ENCODE measurements around the gene LRP1B.

Gene LRP1B

DNA sequence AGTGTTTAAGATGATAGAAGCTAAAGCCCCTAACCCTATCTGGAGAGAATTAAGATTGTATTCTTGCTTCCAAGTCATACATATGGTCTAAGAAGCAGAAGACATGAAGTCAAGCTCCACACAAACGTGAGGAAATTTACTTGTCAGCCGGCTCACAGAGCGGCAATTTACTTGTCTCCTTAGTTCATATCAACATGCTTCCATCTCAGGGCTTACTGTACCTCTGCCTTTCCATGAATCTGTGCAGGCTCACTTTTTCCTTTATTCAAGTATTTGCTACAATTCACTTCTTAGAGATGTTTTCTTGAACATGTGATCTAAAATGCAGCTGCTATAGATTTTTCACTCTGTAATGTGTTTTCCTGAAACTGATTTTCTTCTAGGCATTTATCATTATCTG lies 1386.4 kb downstream of the LRP1B start:
- peaks cover 10% of the 10 kb centered on the region for H3K9me3 Mint-ChIP-seq
- ATAC-seq (no peak), DNase-seq (ENCODE audit: low spot score in 2 of 2) (no peak)
- H3K4me3 Mint-ChIP-seq: no peak overlapping the region
- no peak overlapping the region for H3K27ac Mint-ChIP-seq
- no peaks in the 10 kb centered on the region for H3K36me3 Mint-ChIP-seq
- H3K4me1 Mint-ChIP-seq: no peaks in the 10 kb centered on the region

DNA sequence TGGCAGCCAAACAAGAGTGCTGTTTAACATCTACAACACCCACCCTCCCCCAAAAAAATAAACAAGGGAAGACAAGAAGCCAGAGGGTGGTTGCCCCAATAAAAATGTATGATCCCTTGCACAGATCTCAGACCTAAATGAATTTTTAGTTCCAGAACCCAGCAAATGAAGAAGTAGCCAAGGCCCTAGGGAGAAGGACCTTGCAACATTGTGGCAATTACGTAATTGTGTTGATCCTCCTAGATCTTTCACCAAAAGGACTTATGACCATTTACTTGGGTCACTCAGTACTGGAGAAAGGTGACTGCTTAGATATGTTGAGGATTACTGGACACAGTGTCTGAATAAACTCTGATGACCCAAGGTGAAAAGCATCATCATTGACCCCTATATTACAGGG lies 1393.8 kb downstream of the LRP1B start:
- H3K4me1 Mint-ChIP-seq: no peaks in the 10 kb centered on the region
- peaks cover 25% of the 10 kb centered on the region for H3K9me3 Mint-ChIP-seq
- no peak for DNase-seq (ENCODE audit: low spot score in 2 of 2)
- H3K27ac Mint-ChIP-seq: no peak overlapping the region
- no peak for ATAC-seq
- H3K36me3 Mint-ChIP-seq: no peaks in the 10 kb centered on the region
- no peak overlapping the region for H3K4me3 Mint-ChIP-seq

GRCh38 chr2:140734992-140735391 lies 1395.8 kb downstream of the LRP1B start:
- Mint-ChIP-seq H3K27ac (no peak overlapping the region), H3K4me1 (no peaks in the 10 kb centered on the region), H3K4me3 (no peak overlapping the region), H3K9me3 (peaks cover 27% of the 10 kb centered on the region), H3K36me3 (no peaks in the 10 kb centered on the region)
- no peak for ATAC-seq
- DNase-seq (ENCODE audit: low spot score in 2 of 2): no peak

DNA sequence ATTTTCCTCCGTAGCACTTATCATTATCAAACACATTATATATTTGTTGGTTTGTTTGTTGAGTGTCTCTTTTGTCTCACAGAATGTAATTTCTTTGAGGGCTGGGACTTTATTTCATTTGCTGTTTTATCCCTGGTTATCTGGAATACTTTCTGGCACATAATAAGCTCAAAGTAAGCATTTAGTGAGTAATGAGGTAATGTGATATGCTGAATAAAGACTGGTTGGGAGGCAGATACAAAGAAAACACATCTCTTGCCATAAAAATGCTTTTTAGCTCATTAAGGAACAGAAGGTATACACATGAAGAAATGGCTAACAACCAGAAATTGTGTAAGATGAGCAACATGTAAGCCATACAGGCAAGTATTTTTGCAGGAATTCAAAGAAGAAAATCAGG lies 1411.8 kb downstream of the LRP1B start:
- DNase-seq (ENCODE audit: low spot score in 2 of 2) (no peak), ATAC-seq (no peak)
- no peaks in the 10 kb centered on the region for H3K4me1 Mint-ChIP-seq
- no peak overlapping the region for H3K4me3 Mint-ChIP-seq
- no peak overlapping the region for H3K27ac Mint-ChIP-seq
- H3K36me3 Mint-ChIP-seq: no peaks in the 10 kb centered on the region
- H3K9me3 Mint-ChIP-seq: peaks cover 20% of the 10 kb centered on the region

GRCh38 chr2:140717481-140717880 lies 1413.3 kb downstream of the LRP1B start:
- Mint-ChIP-seq H3K27ac (no peak overlapping the region), H3K9me3 (peaks cover 20% of the 10 kb centered on the region), H3K4me3 (no peak overlapping the region), H3K4me1 (no peaks in the 10 kb centered on the region), H3K36me3 (no peaks in the 10 kb centered on the region)
- ATAC-seq (no peak), DNase-seq (ENCODE audit: low spot score in 2 of 2) (no peak)

DNA sequence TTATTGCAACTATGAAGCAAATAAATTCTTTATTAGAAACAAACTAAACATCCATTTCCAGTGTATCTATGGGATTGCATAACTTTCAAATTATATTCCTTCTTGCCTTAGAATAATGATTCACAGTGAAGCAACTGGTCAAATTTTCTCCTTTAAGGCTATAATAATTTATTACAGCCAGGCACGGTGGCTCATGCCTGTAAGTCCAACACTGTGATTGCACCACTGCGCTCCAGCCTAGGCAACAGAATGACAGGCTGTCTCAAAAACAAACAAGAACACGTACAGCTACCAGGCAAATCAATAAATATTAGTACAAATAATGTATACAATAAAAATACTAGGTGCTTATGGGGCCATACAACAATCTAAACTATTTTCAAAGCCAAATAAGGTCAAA lies 1416.2 kb downstream of the LRP1B start:
- ATAC-seq (no peak), DNase-seq (ENCODE audit: low spot score in 2 of 2) (no peak)
- Mint-ChIP-seq H3K4me3 (no peak overlapping the region), H3K9me3 (peaks cover 20% of the 10 kb centered on the region), H3K36me3 (no peaks in the 10 kb centered on the region), H3K4me1 (no peaks in the 10 kb centered on the region), H3K27ac (no peak overlapping the region)

DNA sequence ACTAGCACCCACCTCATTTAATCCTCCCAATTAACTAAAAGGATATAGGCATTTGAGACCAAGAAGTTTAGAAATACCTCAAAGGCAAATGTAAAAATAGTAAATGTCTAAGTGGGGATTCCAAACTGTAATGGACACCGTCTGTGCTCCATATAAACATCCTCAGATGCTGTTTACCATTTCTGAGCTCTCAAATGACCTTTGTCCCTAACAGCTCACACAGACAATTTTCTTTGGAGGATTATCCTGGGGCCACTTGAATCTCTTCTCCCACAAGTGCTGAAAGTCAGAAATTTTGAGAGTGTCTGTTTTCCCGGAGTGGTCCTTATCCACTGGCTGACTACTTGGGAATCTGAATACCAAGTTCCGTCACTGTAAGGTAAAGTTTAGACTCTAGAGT lies 1418.9 kb downstream of the LRP1B start:
- ATAC-seq (no peak), DNase-seq (ENCODE audit: low spot score in 2 of 2) (no peak)
- Mint-ChIP-seq H3K27ac (no peak overlapping the region), H3K36me3 (no peaks in the 10 kb centered on the region), H3K4me3 (no peak overlapping the region), H3K9me3 (peaks cover 19% of the 10 kb centered on the region), H3K4me1 (no peaks in the 10 kb centered on the region)

- Mint-ChIP-seq H3K4me3 (no peak overlapping the region), H3K4me1 (no peaks in the 10 kb centered on the region), H3K9me3 (peaks cover 5% of the 10 kb centered on the region), H3K27ac (no peak overlapping the region), H3K36me3 (no peaks in the 10 kb centered on the region)
- ATAC-seq (no peak), DNase-seq (ENCODE audit: low spot score in 2 of 2) (no peak)
Observed at GRCh38 chr2:140701726-140702125, 1429.1 kb downstream of the LRP1B start.

DNA sequence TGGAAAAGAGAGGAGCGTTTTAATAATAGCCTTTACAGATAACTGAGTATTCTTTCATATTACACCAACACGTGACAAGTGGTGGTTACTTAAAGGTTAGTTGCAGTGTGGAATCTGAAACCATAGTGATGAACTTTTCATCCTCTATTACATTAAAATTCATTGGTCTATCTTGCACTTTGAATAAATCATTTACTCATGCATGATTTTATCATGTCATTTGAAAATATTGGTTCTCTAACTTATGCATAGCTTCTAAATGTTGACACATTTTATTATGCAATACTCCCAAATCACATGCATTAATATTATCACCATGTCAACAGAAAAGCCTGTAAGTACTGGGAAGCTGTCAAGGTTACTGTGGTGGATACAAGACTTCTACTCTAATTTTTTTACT lies 1432.2 kb downstream of the LRP1B start:
- Mint-ChIP-seq H3K4me1 (no peaks in the 10 kb centered on the region), H3K27ac (no peak overlapping the region), H3K9me3 (peaks cover 5% of the 10 kb centered on the region), H3K36me3 (no peaks in the 10 kb centered on the region), H3K4me3 (no peak overlapping the region)
- DNase-seq (ENCODE audit: low spot score in 2 of 2) (no peak), ATAC-seq (no peak)

DNA sequence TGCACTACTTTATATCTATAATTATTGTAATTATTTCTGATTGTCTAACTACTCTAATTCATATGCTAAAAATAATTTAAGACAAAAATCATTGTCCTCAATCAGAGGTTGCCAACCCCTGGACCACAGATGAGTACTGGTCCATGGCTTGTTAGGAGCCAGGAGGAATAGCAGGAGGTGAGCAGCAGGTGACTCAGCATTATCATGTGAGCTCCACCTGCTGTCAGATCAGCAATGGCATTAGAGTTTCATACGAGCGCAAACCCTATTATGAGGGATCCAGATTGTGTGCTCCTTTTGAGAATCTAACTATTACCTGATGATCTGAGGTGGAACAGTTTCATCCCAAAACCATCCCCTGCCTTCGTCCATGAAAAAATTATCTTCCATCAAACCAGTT lies 1434.4 kb downstream of the LRP1B start:
- H3K9me3 Mint-ChIP-seq: peaks cover 2% of the 10 kb centered on the region
- H3K4me1 Mint-ChIP-seq: no peaks in the 10 kb centered on the region
- no peak overlapping the region for H3K27ac Mint-ChIP-seq
- H3K4me3 Mint-ChIP-seq: no peak overlapping the region
- ATAC-seq (no peak), DNase-seq (ENCODE audit: low spot score in 2 of 2) (no peak)
- no peaks in the 10 kb centered on the region for H3K36me3 Mint-ChIP-seq

DNA sequence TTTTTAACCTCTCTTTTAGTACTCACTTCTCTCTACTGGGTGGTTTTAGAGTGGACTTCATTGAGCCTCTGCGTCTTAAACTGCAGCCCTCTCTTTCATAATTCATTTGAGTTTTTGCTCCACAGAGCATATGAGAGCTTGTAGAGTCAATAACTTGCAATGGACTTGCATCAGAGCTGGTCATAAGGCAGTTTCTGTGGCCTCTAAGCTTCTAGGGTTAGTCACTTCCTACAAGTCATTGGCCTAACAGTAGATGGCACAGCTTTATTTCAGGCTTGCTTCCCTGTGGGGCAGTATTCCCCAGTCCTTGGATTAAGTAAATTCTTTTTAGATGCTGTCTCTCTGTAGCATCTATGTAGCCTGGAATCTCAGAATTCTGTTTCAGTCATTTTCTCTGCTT lies 1435.7 kb downstream of the LRP1B start:
- no peak for DNase-seq (ENCODE audit: low spot score in 2 of 2)
- no peak for ATAC-seq
- Mint-ChIP-seq H3K4me1 (no peaks in the 10 kb centered on the region), H3K9me3 (peaks cover 5% of the 10 kb centered on the region), H3K36me3 (no peaks in the 10 kb centered on the region), H3K27ac (no peak overlapping the region), H3K4me3 (no peak overlapping the region)

DNA sequence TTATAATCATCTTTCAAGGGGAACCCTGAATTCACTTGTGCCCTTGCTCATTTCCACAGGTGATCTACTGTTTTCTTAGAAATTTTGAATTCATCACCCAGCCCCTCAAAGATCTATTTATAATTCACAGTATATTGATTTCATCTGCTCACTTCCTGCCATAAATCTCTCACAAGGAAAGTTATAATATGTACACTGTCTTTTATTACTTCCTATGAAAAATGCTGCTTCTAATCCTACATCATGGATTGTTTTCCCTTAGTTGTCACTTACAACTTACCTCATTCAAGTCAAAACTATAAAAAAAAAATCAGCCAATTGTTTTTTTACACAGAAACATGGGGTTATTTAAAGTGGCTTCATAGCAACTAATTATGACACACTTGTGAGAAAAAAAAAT lies 1443.0 kb downstream of the LRP1B start:
- DNase-seq (ENCODE audit: low spot score in 2 of 2) (no peak), ATAC-seq (no peak)
- Mint-ChIP-seq H3K4me1 (no peaks in the 10 kb centered on the region), H3K27ac (no peak overlapping the region), H3K4me3 (no peak overlapping the region), H3K36me3 (no peaks in the 10 kb centered on the region), H3K9me3 (peaks cover 31% of the 10 kb centered on the region)

GRCh38 chr2:140683658-140684057 lies 1447.2 kb downstream of the LRP1B start:
- ATAC-seq (no peak), DNase-seq (ENCODE audit: low spot score in 2 of 2) (no peak)
- Mint-ChIP-seq H3K9me3 (peaks cover 27% of the 10 kb centered on the region), H3K27ac (no peak overlapping the region), H3K4me1 (no peaks in the 10 kb centered on the region), H3K4me3 (no peak overlapping the region), H3K36me3 (no peaks in the 10 kb centered on the region)

- H3K4me1 Mint-ChIP-seq: no peaks in the 10 kb centered on the region
- no peak for DNase-seq (ENCODE audit: low spot score in 2 of 2)
- no peak overlapping the region for H3K4me3 Mint-ChIP-seq
- H3K36me3 Mint-ChIP-seq: no peaks in the 10 kb centered on the region
- no peak overlapping the region for H3K27ac Mint-ChIP-seq
- H3K9me3 Mint-ChIP-seq: peaks cover 13% of the 10 kb centered on the region
- ATAC-seq: no peak
Observed at GRCh38 chr2:140680862-140681261, 1450.0 kb downstream of the LRP1B start.

DNA sequence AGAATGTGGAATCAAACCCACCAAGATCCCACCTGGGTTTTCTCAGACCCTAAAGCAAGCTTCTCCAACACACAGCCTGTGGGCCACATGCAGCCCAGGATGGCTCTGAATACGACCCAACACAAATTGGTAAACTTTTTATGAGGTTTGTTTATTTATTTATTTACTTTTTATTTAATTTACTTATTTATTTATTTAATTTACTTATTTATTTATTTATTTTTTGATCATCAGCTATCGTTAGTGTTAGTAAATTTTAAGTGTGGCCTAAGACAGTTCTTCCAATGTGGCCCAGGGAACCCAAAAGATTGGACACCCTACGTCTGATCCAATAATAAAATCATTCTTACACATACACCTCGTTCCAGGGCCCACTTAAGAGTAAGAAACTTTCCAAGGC lies 1451.1 kb downstream of the LRP1B start:
- H3K36me3 Mint-ChIP-seq: no peaks in the 10 kb centered on the region
- no peak overlapping the region for H3K4me3 Mint-ChIP-seq
- H3K4me1 Mint-ChIP-seq: no peaks in the 10 kb centered on the region
- no peak for DNase-seq (ENCODE audit: low spot score in 2 of 2)
- no peak for ATAC-seq
- no peak overlapping the region for H3K27ac Mint-ChIP-seq
- H3K9me3 Mint-ChIP-seq: peaks cover 12% of the 10 kb centered on the region

- no peak overlapping the region for H3K4me3 Mint-ChIP-seq
- H3K36me3 Mint-ChIP-seq: no peaks in the 10 kb centered on the region
- ATAC-seq (no peak), DNase-seq (ENCODE audit: low spot score in 2 of 2) (no peak)
- H3K4me1 Mint-ChIP-seq: no peaks in the 10 kb centered on the region
- H3K9me3 Mint-ChIP-seq: peaks cover 29% of the 10 kb centered on the region
- no peak overlapping the region for H3K27ac Mint-ChIP-seq
Observed at GRCh38 chr2:140669911-140670310, 1460.9 kb downstream of the LRP1B start.

- no peak overlapping the region for H3K4me3 Mint-ChIP-seq
- ATAC-seq (no peak), DNase-seq (ENCODE audit: low spot score in 2 of 2) (no peak)
- no peaks in the 10 kb centered on the region for H3K36me3 Mint-ChIP-seq
- no peaks in the 10 kb centered on the region for H3K4me1 Mint-ChIP-seq
- H3K27ac Mint-ChIP-seq: no peak overlapping the region
- H3K9me3 Mint-ChIP-seq: peaks cover 18% of the 10 kb centered on the region
Observed at GRCh38 chr2:140667203-140667602, 1463.6 kb downstream of the LRP1B start.

All from stimulated activated effector memory CD8-positive, alpha-beta T cell treated with anti-CD3 and anti-CD28 coated beads, Interleukin-12 subunit alpha, Interleukin-12 subunit beta, amount 100 ng/mL, for 72 hours (primary cell).